SK-N-SH (cell line): ENCODE measurements around the gene MMP28. TPM values are rescaled to one million over a fixed set of nuclear protein-coding genes. Genes with fewer than 3 reads are reported as not detected.

Source experiments
- CTCF ChIA-PET: fragments of 300-600, 350-600 bp; formaldehyde crosslinking; extraction: SDS; loops from one replicate; lab custom pipeline; 2021; lab: Yijun Ruan, JAX
- POLR2A ChIA-PET: fragments of 350-600 bp; sonication (Branson Sonifier 250); formaldehyde crosslinking; extraction: SDS; loops from one replicate; lab custom pipeline; 2020; ENCODE audit warnings: antibody characterized with exemption, inconsistent platforms; lab: Yijun Ruan, JAX
- DNase-seq: peaks from one replicate; pipeline ENCODE4 v3.0.0; 2012
- H2AFZ ChIP-seq: fragments of 200-600 bp; sonication (generic); 2 replicates; pipeline ENCODE4 v1.8.1; 2016; ENCODE audit warnings: antibody characterized with exemption, mild to moderate bottlenecking, low read depth
- H3F3A ChIP-seq: fragments of 200-600 bp; sonication (generic); replicated peaks from 2 replicates; pipeline ENCODE3; 2016; ENCODE audit warnings: antibody characterized with exemption, mild to moderate bottlenecking; ENCODE audit not compliant: insufficient read depth
- H3K27ac ChIP-seq, 2 experiments: fragments of 200-500 bp in 1 of 2; fragments of 200-600 bp in 1 of 2; sonication (Bioruptor generic) in 1 of 2; sonication (generic), shearing (Covaris generic) in 1 of 2; 2 replicates each; pipeline versions ENCODE4 v1.5.1 to v1.6.1; 2014 to 2016; ENCODE audit warnings: low read depth in 2 of 2, inconsistent platforms in 1 of 2, low read length in 1 of 2, mild to moderate bottlenecking in 1 of 2, mixed read lengths in 1 of 2
- H3K27me3 ChIP-seq: fragments of 200-600 bp; sonication (generic), shearing (Covaris generic); 2 replicates; pipeline ENCODE4 v1.6.1; 2016; ENCODE audit warnings: mixed run types; ENCODE audit not compliant: insufficient read depth
- H3K36me3 ChIP-seq, 2 experiments: fragments of 200-500 bp in 1 of 2; fragments of 200-600 bp in 1 of 2; sonication (Bioruptor generic) in 1 of 2; sonication (generic) in 1 of 2; replicated peaks in 1 of 2; 2 replicates each; pipeline versions ENCODE3 to v1.5.1; 2014 to 2016; ENCODE audit warnings: low read length in 1 of 2, mild to moderate bottlenecking in 1 of 2; ENCODE audit not compliant: insufficient read depth in 2 of 2, control insufficient read depth in 1 of 2
- H3K4me1 ChIP-seq, 2 experiments: fragments of 200-500 bp in 1 of 2; fragments of 200-600 bp in 1 of 2; sonication (Bioruptor generic) in 1 of 2; sonication (generic), shearing (Covaris generic) in 1 of 2; 2 replicates each; pipeline versions ENCODE4 v1.5.1 to v1.6.1; 2014 to 2016; ENCODE audit warnings: low read depth in 1 of 2, low read length in 1 of 2, mixed run types in 1 of 2; ENCODE audit not compliant: insufficient read depth in 2 of 2, control insufficient read depth in 1 of 2
- H3K4me2 ChIP-seq: fragments of 200-600 bp; sonication (generic), shearing (Covaris generic); 2 replicates; pipeline ENCODE4 v1.6.1; 2017; ENCODE audit warnings: mixed run types
- H3K4me3 ChIP-seq, 2 experiments: fragments of 200-500 bp in 1 of 2; fragments of 200-600 bp in 1 of 2; sonication (Bioruptor generic) in 1 of 2; sonication (generic), shearing (Covaris generic) in 1 of 2; 2 replicates each; pipeline versions ENCODE4 v1.5.1 to v1.8.1; 2014 to 2016; ENCODE audit warnings: low read depth in 2 of 2, inconsistent platforms in 1 of 2, low read length in 1 of 2, mild to moderate bottlenecking in 1 of 2, mixed read lengths in 1 of 2, moderate library complexity in 1 of 2
- H3K79me2 ChIP-seq: fragments of 200-600 bp; sonication (generic); 2 replicates; pipeline ENCODE4 v1.8.1; 2017; ENCODE audit warnings: mild to moderate bottlenecking; ENCODE audit not compliant: insufficient read depth
- H3K9ac ChIP-seq: fragments of 200-600 bp; sonication (generic); 2 replicates; pipeline ENCODE4 v1.6.1; 2017; ENCODE audit warnings: mixed run types
- H3K9me2 ChIP-seq: fragments of 200-600 bp; sonication (generic); 2 replicates; pipeline ENCODE4 v1.6.1; 2017; ENCODE audit warnings: mixed run types
- H3K9me3 ChIP-seq: fragments of 200-600 bp; sonication (generic); 2 replicates; pipeline ENCODE4 v1.6.1; 2017; ENCODE audit warnings: mixed run types, mild to moderate bottlenecking, moderate library complexity
- H4K20me1 ChIP-seq: fragments of 200-600 bp; sonication (generic); 2 replicates; pipeline ENCODE4 v1.6.1; 2017; ENCODE audit warnings: mild to moderate bottlenecking, mixed run types; ENCODE audit not compliant: insufficient read depth
- CHD2 ChIP-seq: fragments of 150-350 bp; IDR thresholded peaks from 2 replicates; pipeline ENCODE4 v1.6.1; 2018; ENCODE audit warnings: low read length; ENCODE audit not compliant: partially characterized antibody
- EZH2phosphoT487 ChIP-seq: fragments of 200-600 bp; sonication (generic); IDR thresholded peaks from 2 replicates; pipeline ENCODE4 v1.6.1; 2017; ENCODE audit warnings: low read depth, mixed run types, mild to moderate bottlenecking, antibody characterized with exemption, moderate library complexity, borderline replicate concordance
- JUND ChIP-seq: IDR thresholded peaks from 2 replicates; pipeline ENCODE4 v1.4.0; 2012
- NFIC ChIP-seq: IDR thresholded peaks from 2 replicates; pipeline ENCODE4 v1.4.0; 2012; ENCODE audit warnings: borderline replicate concordance
- NRF1 ChIP-seq: IDR thresholded peaks from 2 replicates; pipeline ENCODE4 v1.6.1; 2012; ENCODE audit warnings: low read depth, mild to moderate bottlenecking, low read length
- RAD21 ChIP-seq: IDR thresholded peaks from 2 replicates; pipeline ENCODE4 v1.6.1; 2012; ENCODE audit warnings: mild to moderate bottlenecking, low read length
- RCOR1 ChIP-seq: fragments of 150-350 bp; IDR thresholded peaks from 2 replicates; pipeline ENCODE4 v1.6.1; 2017; ENCODE audit warnings: antibody characterized with exemption, low read length
- RFX5 ChIP-seq: IDR thresholded peaks from 2 replicates; pipeline ENCODE4 v1.6.1; 2012; ENCODE audit warnings: mild to moderate bottlenecking, improper control_type of control experiment, low read length
- SMC3 ChIP-seq: IDR thresholded peaks from 2 replicates; pipeline ENCODE4 v1.6.1; 2012; ENCODE audit warnings: low read depth, low read length, improper control_type of control experiment
- TEAD4 ChIP-seq: IDR thresholded peaks from 2 replicates; pipeline ENCODE4 v1.4.0; 2012; ENCODE audit warnings: mild to moderate bottlenecking, borderline replicate concordance; ENCODE audit not compliant: insufficient read depth
- YY1 ChIP-seq: IDR thresholded peaks from 2 replicates; pipeline ENCODE4 v1.4.0; 2012; ENCODE audit warnings: low read depth, mild to moderate bottlenecking
- WGBS: methylation state at CpG from one replicate; pipeline ENCODE4 v1.1.6; 2017; ENCODE audit warnings: low lambda C conversion rate; 5-methylcytosine and 5-hydroxymethylcytosine counted together
- polyA plus RNA-seq, 3 experiments: library from polyadenylated mRNA; depleted of rRNA; stranded (reverse); fragments of >200 nt; gene quantifications; 2 replicates each; pipeline ENCODE4 v1.2.3, GENCODE V29; 2012
- TF ChIP-seq, protein P1 (sequence below): IDR thresholded peaks from 2 replicates; pipeline ENCODE4 v1.4.0; 2012; ENCODE audit warnings: low read depth, borderline replicate concordance
- TF ChIP-seq, protein P2 (sequence below): fragments of 150-350 bp; IDR thresholded peaks from 2 replicates; pipeline ENCODE4 v1.6.1; 2017; ENCODE audit warnings: antibody characterized with exemption, low read length, low read depth, borderline replicate concordance
- TF ChIP-seq, protein P3 (sequence below): IDR thresholded peaks from 2 replicates; pipeline ENCODE4 v1.4.0; 2012; ENCODE audit warnings: low read depth

Gene MMP28
- polyA plus RNA-seq, 1 of the 3 experiments (the other 2 are of a cell fraction) = 0.33 TPM

DNA sequence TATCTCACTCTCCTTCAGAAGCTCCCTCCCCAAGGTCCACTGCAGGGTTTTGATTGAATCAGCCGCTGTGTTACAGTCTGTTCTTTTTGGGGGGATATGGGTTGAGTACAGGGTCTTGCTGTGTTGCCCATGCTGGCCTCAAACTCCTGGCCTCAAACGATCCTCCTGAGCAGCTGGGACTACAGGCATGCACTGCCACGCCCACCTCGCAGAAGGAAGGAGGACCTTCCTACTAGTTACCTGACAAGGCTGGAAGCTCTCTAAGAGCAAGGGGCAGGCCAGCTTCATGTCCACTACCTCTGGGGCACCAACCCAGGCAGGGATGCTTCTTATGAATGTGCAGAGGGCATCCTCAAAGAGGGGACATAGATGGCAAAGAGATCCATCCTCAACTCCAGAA is 1.9 kb upstream of the MMP28 start:
- DNase-seq = no peak
- Histone ChIP-seq H3K4me3 (no peak overlapping the region), H3K9ac (no peak overlapping the region), H3K9me3 (no peaks in the 10 kb centered on the region), H3F3A (no peaks in the 10 kb centered on the region), H3K79me2 (no peaks in the 10 kb centered on the region), H3K4me1 (peaks cover 0 to 55% of the 10 kb centered on the region in 2 experiments; a peak in 2 of 4 replicates), H3K27ac (no peak overlapping the region), H3K36me3 (no peaks in the 10 kb centered on the region), H2AFZ (no peak overlapping the region), H4K20me1 (no peaks in the 10 kb centered on the region), H3K4me2 (no peak overlapping the region), H3K9me2 (no peaks in the 10 kb centered on the region), H3K27me3 (peaks cover 42% of the 10 kb centered on the region)
- 66% methylated on average over 2 of the region's 4 CpGs for WGBS
- ChIA-PET POLR2A (interaction anchor here (1.1 kb wide), 1 partner anchor 10 kb away, joined by 4 read pairs; no protein-coding TSS in a partner anchor), CTCF (interaction anchor here (2.0 to 7.0 kb wide), 4 partner anchors 11 to 32 kb away, joined by 6 to 99 read pairs (median 9); partner anchors contain the start of gene TAF15)
- TF ChIP-seq NFIC (no peak), RAD21 (no peak), RCOR1 (no peak), CHD2 (no peak), YY1 (no peak)
- TF ChIP-seq, protein P1, sequence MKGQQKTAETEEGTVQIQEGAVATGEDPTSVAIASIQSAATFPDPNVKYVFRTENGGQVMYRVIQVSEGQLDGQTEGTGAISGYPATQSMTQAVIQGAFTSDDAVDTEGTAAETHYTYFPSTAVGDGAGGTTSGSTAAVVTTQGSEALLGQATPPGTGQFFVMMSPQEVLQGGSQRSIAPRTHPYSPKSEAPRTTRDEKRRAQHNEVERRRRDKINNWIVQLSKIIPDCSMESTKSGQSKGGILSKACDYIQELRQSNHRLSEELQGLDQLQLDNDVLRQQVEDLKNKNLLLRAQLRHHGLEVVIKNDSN = no peak

DNA sequence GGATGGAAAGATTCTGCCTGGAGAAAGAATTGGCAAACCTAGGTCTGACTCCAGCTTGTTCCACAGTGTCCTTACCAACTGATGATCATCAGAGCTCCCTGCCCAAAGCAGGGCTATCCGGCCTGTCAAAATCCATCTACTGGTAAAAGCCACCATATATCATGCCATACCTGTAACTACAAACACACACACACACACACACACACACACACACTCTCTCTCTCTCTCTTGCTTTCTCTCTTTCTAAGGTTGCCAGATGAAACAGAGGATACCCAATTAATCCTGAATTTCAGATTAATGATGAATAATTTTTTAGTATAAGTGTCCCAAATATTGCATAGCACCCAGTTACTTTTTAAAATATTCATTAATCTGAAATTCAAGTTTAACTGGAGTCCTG is 1.5 kb upstream of the MMP28 start:
- no peak for DNase-seq
- H3K4me2 ChIP-seq = no peak overlapping the region
- H3K27ac ChIP-seq = no peak overlapping the region
- H3K9ac ChIP-seq = no peak overlapping the region
- H3K9me2 ChIP-seq = no peaks in the 10 kb centered on the region
- no peaks in the 10 kb centered on the region for H3K79me2 ChIP-seq
- no peaks in the 10 kb centered on the region for H3F3A ChIP-seq
- ChIA-PET POLR2A (interaction anchor here (1.1 kb wide), 1 partner anchor 10 kb away, joined by 4 read pairs; no protein-coding TSS in a partner anchor), CTCF (interaction anchor here (1.3 to 7.0 kb wide), 6 partner anchors 8 to 31 kb away, joined by 3 to 99 read pairs (median 9); partner anchors contain the start of gene TAF15)
- H4K20me1 ChIP-seq = no peaks in the 10 kb centered on the region
- H3K27me3 ChIP-seq = peaks cover 47% of the 10 kb centered on the region
- H3K9me3 ChIP-seq = no peaks in the 10 kb centered on the region
- 81% methylated on average over 1 of the region's 1 CpG for WGBS
- no peaks in the 10 kb centered on the region for H3K36me3 ChIP-seq
- no peak overlapping the region for H2AFZ ChIP-seq
- TF ChIP-seq YY1 (no peak), TEAD4 (no peak), RCOR1 (no peak), NRF1 (no peak), EZH2phosphoT487 (no peak), JUND (no peak), SMC3 (no peak), CHD2 (no peak), RFX5 (no peak), RAD21 (no peak)
- TF ChIP-seq, protein P1 = no peak
- TF ChIP-seq, protein P2, sequence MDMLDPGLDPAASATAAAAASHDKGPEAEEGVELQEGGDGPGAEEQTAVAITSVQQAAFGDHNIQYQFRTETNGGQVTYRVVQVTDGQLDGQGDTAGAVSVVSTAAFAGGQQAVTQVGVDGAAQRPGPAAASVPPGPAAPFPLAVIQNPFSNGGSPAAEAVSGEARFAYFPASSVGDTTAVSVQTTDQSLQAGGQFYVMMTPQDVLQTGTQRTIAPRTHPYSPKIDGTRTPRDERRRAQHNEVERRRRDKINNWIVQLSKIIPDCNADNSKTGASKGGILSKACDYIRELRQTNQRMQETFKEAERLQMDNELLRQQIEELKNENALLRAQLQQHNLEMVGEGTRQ = no peak
- TF ChIP-seq, protein P3, sequence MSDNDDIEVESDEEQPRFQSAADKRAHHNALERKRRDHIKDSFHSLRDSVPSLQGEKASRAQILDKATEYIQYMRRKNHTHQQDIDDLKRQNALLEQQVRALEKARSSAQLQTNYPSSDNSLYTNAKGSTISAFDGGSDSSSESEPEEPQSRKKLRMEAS = no peak
- H3K4me1 ChIP-seq = peaks cover 0 to 56% of the 10 kb centered on the region in 2 experiments; a peak in 2 of 4 replicates
- no peak overlapping the region for H3K4me3 ChIP-seq
